Mammary epithelial cell (primary cell): ENCODE data around the gene ARL14EPL.

ENCODE experiments used
- CTCF ChIP-seq, 2 donors: IDR thresholded peaks in 1 of 2; conservative IDR thresholded peaks in 1 of 2; 2 replicates each; pipeline ENCODE4 v1.5.1; 2011 to 2012; ENCODE audit warnings: inconsistent platforms in 2 of 2, low read length in 2 of 2, mild to moderate bottlenecking in 2 of 2, control low read depth in 1 of 2, low read depth in 1 of 2; ENCODE audit not compliant: insufficient read depth in 1 of 2; ENCODE audit errors: extremely low read depth in 1 of 2
- EZH2 ChIP-seq: IDR thresholded peaks from 2 replicates; pipeline ENCODE4 v1.6.1; 2012; ENCODE audit warnings: low read length, inconsistent platforms, borderline replicate concordance

DNA sequence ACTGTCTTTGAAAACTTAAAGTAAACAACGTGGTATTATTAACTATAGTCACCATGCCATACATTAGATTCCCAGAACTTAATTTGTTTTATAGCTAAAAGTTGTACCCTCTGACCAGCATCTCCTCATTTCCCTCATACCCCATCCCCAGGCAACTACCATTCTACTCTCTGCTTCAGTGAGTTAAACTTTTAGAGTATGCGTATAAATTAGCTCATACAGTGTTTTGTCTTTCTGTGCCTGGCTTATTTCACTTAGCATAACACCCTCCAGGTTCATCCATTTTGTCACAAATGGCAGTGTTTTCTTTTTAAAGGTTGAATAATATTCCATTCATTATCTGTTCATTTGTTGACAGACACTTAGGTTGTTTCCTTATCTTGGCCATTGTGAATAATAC lies 66.7 kb downstream of the ARL14EPL start:
- no peak for TF ChIP-seq CTCF (conservative IDR thresholded peaks at IDR 0.05 in 1 of 2, IDR thresholded peaks at IDR 0.05 in 1 of 2; ENCODE audit: extremely low read depth in 1 of 2, insufficient read depth in 1 of 2, low read depth in 1 of 2, low read length in 2 of 2)
- TF ChIP-seq EZH2 = no peak
